ENCODE data around the gene NSUN4. TPM values are rescaled to one million over a fixed set of nuclear protein-coding genes. Genes with fewer than 3 reads are reported as not detected.

Gene NSUN4
- total and polyA plus RNA-seq, 2 of the 13 experiments (the other 11 are each of a cell fraction or from before 2014, with no cell fraction given) = 21.5 to 23.5 TPM

- no peak for TF ChIP-seq HMGXB3 (CRISPR knock-in tag; IDR thresholded peaks at IDR 0.05; ENCODE audit: borderline replicate concordance)
- no peak for TF ChIP-seq STAT6 (CRISPR knock-in tag; IDR thresholded peaks at IDR 0.05; ENCODE audit: borderline replicate concordance)
- no peak; the same call in 1 of the 2 replicates for TF ChIP-seq AHDC1 (CRISPR knock-in tag; IDR thresholded peaks at IDR 0.05; ENCODE audit: borderline replicate concordance)
- TF ChIP-seq ZNF546 (CRISPR knock-in tag; conservative IDR thresholded peaks at IDR 0.05) = 0 out of 2 replicates have a peak, but pooled peaks have one; percentile 27
- no peak for TF ChIP-seq CREBL2 (CRISPR knock-in tag; IDR thresholded peaks at IDR 0.05; ENCODE audit: borderline replicate concordance)
- TF ChIP-seq MXI1 (IDR thresholded peaks at IDR 0.05; ENCODE audit: borderline replicate concordance, low read depth, low read length) = no peak
- TF ChIP-seq HCFC1 (IDR thresholded peaks at IDR 0.05; ENCODE audit: low read depth, low read length) = no peak
- TF ChIP-seq ELF1 (CRISPR knock-in tag; IDR thresholded peaks at IDR 0.05) = no peak
- TF ChIP-seq TFDP2 (CRISPR knock-in tag; IDR thresholded peaks at IDR 0.05) = no peak
- no peak for TF ChIP-seq ZNF549 (CRISPR knock-in tag; IDR thresholded peaks at IDR 0.05)
- peak; percentile 46; the same call in 1 of the 2 replicates for TF ChIP-seq POLR2G (IDR thresholded peaks at IDR 0.05; ENCODE audit: low read depth, low read length)
- TF ChIP-seq HNRNPH1 (optimal IDR thresholded peaks at IDR 0.05; ENCODE audit: low read depth, low read length) = no peak
- no peak for TF ChIP-seq DRAP1 (CRISPR knock-in tag; IDR thresholded peaks at IDR 0.05)
These were observed 38.6 kb upstream of the NSUN4 start (continued) for GRCh38 chr1:46301808-46302640.

Measured in HepG2 (cell line).